Astrocyte (in vitro differentiated cells and primary cell): ENCODE measurements around the gene CHD3. TPM values are rescaled to one million over a fixed set of nuclear protein-coding genes. Genes with fewer than 3 reads are reported as not detected.
A peak's percentile ranks its signal among the peaks of the same experiment; 100 is the strongest.

Experiments
- DNase-seq: peaks from one replicate; pipeline ENCODE4 v3.0.0-alpha.2; 2010; ENCODE audit warnings: low read depth
- FAIRE-seq: peaks from 2 replicates; lab custom pipeline; 2011; peaks lifted over from hg19 to GRCh38; lab: Jason Lieb, UNC
- H2AFZ ChIP-seq: 2 replicates; pipeline ENCODE4 v1.6.0; 2012; ENCODE audit warnings: low read depth, low read length, inconsistent platforms
- H3K27ac ChIP-seq: 2 replicates; pipeline ENCODE4 v1.5.1; 2011; ENCODE audit warnings: low read depth, low read length, inconsistent platforms
- H3K27me3 ChIP-seq: 2 replicates; pipeline ENCODE4 v1.6.0; 2011; ENCODE audit warnings: low read length, inconsistent platforms; ENCODE audit not compliant: insufficient read depth
- H3K36me3 ChIP-seq: 2 replicates; pipeline ENCODE4 v1.5.1; 2011; ENCODE audit warnings: low read length, inconsistent platforms; ENCODE audit not compliant: insufficient read depth
- H3K4me1 ChIP-seq: 2 replicates; pipeline ENCODE4 v1.5.1; 2011; ENCODE audit warnings: low read length, inconsistent platforms; ENCODE audit not compliant: insufficient read depth
- H3K4me2 ChIP-seq: 2 replicates; pipeline ENCODE4 v1.6.0; 2012; ENCODE audit warnings: low read length, inconsistent platforms
- H3K4me3 ChIP-seq: 2 replicates; pipeline ENCODE4 v1.5.1; 2011; ENCODE audit warnings: low read depth, mild to moderate bottlenecking, low read length, inconsistent platforms; ENCODE audit not compliant: insufficient read depth
- H3K79me2 ChIP-seq: 2 replicates; pipeline ENCODE4 v1.6.0; 2012; ENCODE audit warnings: mild to moderate bottlenecking, low read length, inconsistent platforms; ENCODE audit not compliant: insufficient read depth
- H3K9ac ChIP-seq: 2 replicates; pipeline ENCODE4 v1.6.0; 2012; ENCODE audit warnings: mild to moderate bottlenecking, low read length, inconsistent platforms
- H3K9me3 ChIP-seq: 2 replicates; pipeline ENCODE4 v1.5.1; 2012; ENCODE audit warnings: low read depth, mild to moderate bottlenecking, low read length, inconsistent platforms; ENCODE audit not compliant: insufficient read depth
- H4K20me1 ChIP-seq: 2 replicates; pipeline ENCODE4 v1.6.0; 2012; ENCODE audit warnings: low read length, inconsistent platforms; ENCODE audit not compliant: insufficient read depth
- H3K27ac Mint-ChIP-seq: one replicate; pipeline ENCODE4 v1.8.0; 2021; ENCODE audit warnings: mild to moderate bottlenecking, mixed read lengths; ENCODE audit not compliant: unreplicated experiment
- H3K27me3 Mint-ChIP-seq: one replicate; pipeline ENCODE4 v1.8.0; 2021; ENCODE audit warnings: low read depth, mixed read lengths; ENCODE audit not compliant: unreplicated experiment
- H3K36me3 Mint-ChIP-seq: one replicate; pipeline ENCODE4 v1.8.0; 2021; ENCODE audit warnings: low read depth, mixed read lengths; ENCODE audit not compliant: unreplicated experiment
- H3K4me1 Mint-ChIP-seq: one replicate; pipeline ENCODE4 v1.8.0; 2021; ENCODE audit warnings: low read depth, mixed read lengths; ENCODE audit not compliant: unreplicated experiment
- H3K4me3 Mint-ChIP-seq: one replicate; pipeline ENCODE4 v1.8.0; 2021; ENCODE audit warnings: mild to moderate bottlenecking, moderate library complexity, mixed read lengths; ENCODE audit not compliant: unreplicated experiment
- H3K9me3 Mint-ChIP-seq: one replicate; pipeline ENCODE4 v1.8.0; 2021; ENCODE audit warnings: mild to moderate bottlenecking, mixed read lengths; ENCODE audit not compliant: unreplicated experiment
- CTCF ChIP-seq: IDR thresholded peaks from 2 replicates; pipeline ENCODE4 v1.5.1; 2011; ENCODE audit warnings: low read depth, mild to moderate bottlenecking, inconsistent platforms, low read length, moderate library complexity; ENCODE audit not compliant: insufficient read depth
- EZH2 ChIP-seq: IDR thresholded peaks from 2 replicates; pipeline ENCODE4 v1.6.1; 2012; ENCODE audit warnings: mild to moderate bottlenecking, low read length, inconsistent platforms; ENCODE audit not compliant: insufficient read depth
- total RNA-seq: library from RNA; stranded (reverse); gene quantifications from 2 replicates; pipeline ENCODE4 v1.2.1, GENCODE V29; 2021

The CHD3 gene
- total RNA-seq, 1 donor from 2014 or later = 111 TPM

- Histone ChIP-seq H3K4me2 (no peak overlapping the region), H2AFZ (no peak overlapping the region), H3K4me1 (peaks cover 22% of the 10 kb centered on the region), H3K27me3 (no peaks in the 10 kb centered on the region), H4K20me1 (peaks cover 44% of the 10 kb centered on the region), H3K4me3 (no peak overlapping the region), H3K79me2 (peaks cover 7% of the 10 kb centered on the region), H3K27ac (no peak overlapping the region), H3K36me3 (peaks cover 11% of the 10 kb centered on the region), H3K9me3 (no peaks in the 10 kb centered on the region), H3K9ac (no peak overlapping the region)
- Mint-ChIP-seq H3K9me3 (no peaks in the 10 kb centered on the region), H3K36me3 (peaks cover 24% of the 10 kb centered on the region), H3K4me1 (peaks cover 13% of the 10 kb centered on the region), H3K27ac (peak overlapping the region; percentile 34), H3K27me3 (no peaks in the 10 kb centered on the region), H3K4me3 (peak overlapping the region; percentile 57)
- no peak for FAIRE-seq
- DNase-seq = peak; percentile 51
- TF ChIP-seq CTCF (peak; percentile 80), EZH2 (no peak)
Observed at GRCh38 chr17:7851438-7852261, 36.9 kb upstream of the CHD3 start.

GRCh38 chr17:7852262-7852670 lies 36.3 kb upstream of the CHD3 start:
- H3K4me1 Mint-ChIP-seq = peaks cover 11% of the 10 kb centered on the region
- Histone ChIP-seq H3K27ac (no peak overlapping the region), H3K4me2 (no peak overlapping the region), H3K27me3 (no peaks in the 10 kb centered on the region), H3K9me3 (no peaks in the 10 kb centered on the region), H3K36me3 (peaks cover 11% of the 10 kb centered on the region), H3K79me2 (peaks cover 7% of the 10 kb centered on the region), H3K4me1 (peaks cover 23% of the 10 kb centered on the region), H3K4me3 (no peak overlapping the region), H4K20me1 (peaks cover 46% of the 10 kb centered on the region), H3K9ac (no peak overlapping the region), H2AFZ (no peak overlapping the region)
- DNase-seq (no peak), FAIRE-seq (no peak)
- H3K9me3 Mint-ChIP-seq = no peaks in the 10 kb centered on the region
- no peaks in the 10 kb centered on the region for H3K27me3 Mint-ChIP-seq
- H3K4me3 Mint-ChIP-seq = peak overlapping the region; percentile 40
- no peak for TF ChIP-seq EZH2
- no peak for TF ChIP-seq CTCF
- peaks cover 24% of the 10 kb centered on the region for H3K36me3 Mint-ChIP-seq
- H3K27ac Mint-ChIP-seq = peak overlapping the region; percentile 34
